SKM-1 (cell line): ENCODE results near the gene ENAM.
"Not testable (repeated sequence)": the region's sequence is repeated elsewhere in the genome, so short reads cannot be mapped to it uniquely, and the experiment has no call there.

Experiments
- DNase-seq: peaks from one replicate; lab custom pipeline; 2025; ENCODE audit not compliant: unreplicated experiment; lab: John Stamatoyannopoulos, UW

Gene ENAM

DNA sequence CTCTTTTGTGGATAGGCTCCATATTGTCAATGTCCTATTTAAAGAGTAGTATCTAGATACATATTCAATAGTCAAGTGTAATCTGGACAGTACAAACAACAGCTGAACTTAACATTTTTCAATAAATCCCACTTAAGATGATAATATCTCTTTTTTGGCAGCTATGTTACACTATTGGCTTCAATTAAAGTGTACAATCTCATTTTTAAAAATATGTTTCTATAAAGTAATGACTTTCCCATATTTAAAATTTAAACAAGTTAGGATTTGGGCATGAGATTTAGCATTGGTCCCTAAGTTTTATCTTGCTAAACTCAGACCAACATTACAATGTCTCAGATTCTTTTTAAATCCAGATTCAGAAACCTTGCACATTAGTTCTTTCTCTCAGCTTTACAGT is 45.6 kb downstream of the ENAM start:
- DNase-seq = no peak

- DNase-seq = no peak
Observed at GRCh38 chr4:70674731-70675130, 46.2 kb downstream of the ENAM start.

- DNase-seq = no peak
Observed at GRCh38 chr4:70676554-70677090, 48.1 kb downstream of the ENAM start.

GRCh38 chr4:70678383-70678999 is 49.9 kb downstream of the ENAM start:
- DNase-seq = no peak

- no peak for DNase-seq
Observed at GRCh38 chr4:70680934-70681333, 52.4 kb downstream of the ENAM start.

- no peak for DNase-seq
Observed at GRCh38 chr4:70681704-70682103, 53.2 kb downstream of the ENAM start.

DNA sequence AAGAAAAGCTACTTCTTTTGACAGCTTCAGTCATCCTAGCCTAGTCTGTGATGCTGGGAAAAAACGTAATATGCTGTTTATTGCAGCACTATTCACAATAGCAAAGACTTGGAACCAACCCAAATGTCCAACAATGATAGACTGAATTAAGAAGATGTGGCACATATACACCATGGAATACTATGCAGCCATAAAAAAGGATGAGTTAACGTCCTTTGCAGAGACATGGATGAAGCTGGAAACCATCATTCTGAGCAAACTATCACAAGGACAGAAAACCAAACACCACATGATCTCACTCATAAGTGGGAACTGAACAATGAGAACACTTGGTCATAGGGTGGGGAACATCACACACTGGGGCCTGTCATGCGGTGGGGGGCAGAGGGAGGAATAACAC is 53.6 kb downstream of the ENAM start:
- not testable (repeated sequence) for DNase-seq

GRCh38 chr4:70687392-70687791 is 58.8 kb downstream of the ENAM start:
- DNase-seq = no peak

DNA sequence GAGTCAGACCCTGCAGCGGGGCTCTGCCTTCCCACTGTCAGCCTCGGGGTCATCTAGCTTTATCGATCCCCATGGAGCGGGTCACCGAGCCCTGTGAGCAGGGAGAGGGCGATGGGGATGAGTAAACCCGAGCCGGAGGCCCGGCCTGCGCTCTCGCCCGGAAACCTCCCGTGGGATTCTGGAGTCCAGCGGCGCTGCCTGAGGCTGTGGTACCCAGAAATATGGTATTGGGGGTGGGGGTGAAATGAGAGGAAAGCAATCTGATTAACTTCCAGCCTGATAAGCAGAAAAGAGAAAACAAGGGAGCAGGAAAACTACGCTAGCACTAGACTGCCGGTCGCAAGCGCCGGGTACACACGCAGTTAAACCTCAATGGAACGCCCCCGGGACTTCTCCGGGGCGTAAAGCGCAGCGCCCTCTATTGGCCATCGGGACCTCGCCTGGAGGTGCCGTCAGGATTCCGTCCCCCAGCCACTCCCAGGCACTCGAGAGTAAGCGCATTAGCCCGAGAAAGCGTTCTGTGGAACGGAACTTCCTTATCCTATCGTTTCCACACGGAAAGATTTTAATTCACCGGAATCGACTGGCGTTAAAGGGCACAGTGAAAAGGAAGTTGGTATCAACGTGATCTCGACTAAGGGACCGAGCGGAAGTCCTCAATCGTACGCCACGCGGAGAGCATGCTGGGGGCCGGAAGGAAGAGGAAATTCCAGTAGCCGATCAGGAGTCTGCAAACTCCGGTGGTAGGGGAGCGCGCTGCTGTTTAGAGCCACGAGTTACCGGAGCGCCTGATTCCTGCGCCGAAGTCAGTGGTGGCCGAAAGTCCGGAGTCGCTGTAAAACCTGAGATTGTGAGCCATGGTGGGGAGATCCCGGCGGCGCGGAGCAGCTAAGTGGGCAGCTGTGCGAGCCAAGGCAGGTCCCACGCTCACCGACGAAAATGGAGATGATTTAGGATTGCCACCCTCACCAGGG is 59.6 kb downstream of the ENAM start, which contains the start of gene UTP3:
Gene UTP3 (plus strand): TSS at position 712 of the 974 bp plus-strand sequence. CDS start 146 bp downstream, at position 858.
- DNase-seq = peak; percentile 94

DNA sequence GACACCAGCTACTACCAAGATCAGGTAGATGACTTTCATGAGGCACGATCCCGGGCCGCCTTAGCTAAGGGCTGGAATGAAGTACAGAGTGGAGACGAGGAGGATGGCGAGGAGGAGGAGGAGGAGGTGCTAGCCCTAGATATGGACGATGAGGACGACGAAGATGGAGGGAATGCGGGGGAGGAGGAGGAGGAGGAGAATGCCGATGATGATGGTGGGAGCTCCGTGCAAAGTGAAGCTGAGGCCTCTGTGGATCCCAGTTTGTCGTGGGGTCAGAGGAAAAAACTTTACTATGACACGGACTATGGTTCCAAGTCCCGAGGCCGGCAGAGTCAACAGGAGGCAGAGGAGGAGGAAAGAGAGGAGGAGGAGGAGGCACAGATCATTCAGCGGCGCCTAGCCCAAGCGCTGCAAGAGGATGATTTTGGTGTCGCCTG is 60.3 kb downstream of the ENAM start:
- DNase-seq = no peak

- DNase-seq = no peak
Observed at GRCh38 chr4:70691661-70692060, 63.1 kb downstream of the ENAM start.

- not testable (repeated sequence) for DNase-seq
Observed at GRCh38 chr4:70694633-70695032, 66.1 kb downstream of the ENAM start.
